Activated CD8-positive, alpha-beta memory T cell treated with anti-CD3 and anti-CD28 coated beads, Interleukin-2, amount 10 ng/mL, durations not matched to agents 7 days and 5 days (primary cell): ENCODE measurements around the gene PPT1. TPM values are rescaled to one million over a fixed set of nuclear protein-coding genes. Genes with fewer than 3 reads are reported as not detected.

ENCODE experiments used
- ATAC-seq: fragments of 150-1000 bp; cut with Tn5 transposase; one replicate; pipeline ENCODE4 v1.10.0; 2021; ENCODE audit warnings: moderate library complexity
- CTCF ChIA-PET: fragments of 350-600 bp; sonication (Branson Sonifier 250); formaldehyde crosslinking; loops from one replicate; lab custom pipeline; 2021; ENCODE audit warnings: antibody characterized with exemption; lab: Charles Lee
- DNase-seq: peaks from one replicate; pipeline ENCODE4 v3.0.0-alpha.2; 2020
- H3K27ac Mint-ChIP-seq: one replicate; pipeline ENCODE4 v1.8.0; 2021; ENCODE audit warnings: mild to moderate bottlenecking, mixed read lengths
- H3K27me3 Mint-ChIP-seq: one replicate; pipeline ENCODE4 v1.8.0; 2021; ENCODE audit warnings: mixed read lengths
- H3K36me3 Mint-ChIP-seq: one replicate; pipeline ENCODE4 v1.8.0; 2021; ENCODE audit warnings: mild to moderate bottlenecking, mixed read lengths
- H3K4me1 Mint-ChIP-seq: one replicate; pipeline ENCODE4 v1.8.0; 2021; ENCODE audit warnings: mixed read lengths
- H3K4me3 Mint-ChIP-seq: one replicate; pipeline ENCODE4 v1.8.0; 2021; ENCODE audit warnings: mild to moderate bottlenecking, moderate library complexity, mixed read lengths
- H3K9me3 Mint-ChIP-seq: one replicate; pipeline ENCODE4 v1.8.0; 2022; ENCODE audit warnings: low read depth, mixed read lengths
- total RNA-seq, 2 experiments: library from RNA; stranded (reverse); gene quantifications; one replicate each; pipeline ENCODE4 v1.2.3, GENCODE V29; 2021

The PPT1 gene
- total RNA-seq, 2 experiments from 2014 or later = 74.1 to 96.6 TPM

DNA sequence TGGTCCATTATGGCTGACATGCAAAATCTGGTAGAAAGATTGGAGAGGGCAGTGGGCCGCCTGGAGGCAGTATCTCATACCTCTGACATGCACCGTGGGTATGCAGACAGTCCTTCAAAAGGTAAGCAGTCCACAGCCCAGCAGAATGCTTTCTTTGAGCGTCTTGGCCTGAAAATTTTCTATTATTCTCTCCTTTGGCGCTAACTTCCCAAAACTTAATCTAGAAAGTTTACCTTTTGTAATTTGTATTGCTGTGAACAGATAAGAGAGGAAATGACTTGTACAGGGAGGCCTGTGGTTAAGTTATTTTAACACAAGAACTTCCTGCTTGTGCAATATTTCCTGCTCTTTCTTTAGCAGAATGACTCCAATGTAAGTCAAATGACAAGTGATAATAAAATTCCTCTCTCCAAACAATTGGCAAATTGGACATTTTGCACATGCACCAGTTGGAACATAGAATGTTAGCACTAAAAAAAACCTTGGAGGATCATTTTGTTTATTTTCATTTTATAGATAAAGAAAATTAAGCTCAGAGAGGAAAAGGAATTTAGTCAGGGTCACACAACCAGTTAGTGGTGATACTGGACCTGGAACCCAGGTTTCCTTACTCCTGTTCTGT is 37.6 kb downstream of the PPT1 start:
- peaks cover 87% of the 10 kb centered on the region for H3K4me1 Mint-ChIP-seq
- peak; percentile 71 for ATAC-seq
- peak overlapping the region; percentile 86 for H3K27ac Mint-ChIP-seq
- DNase-seq = peak; percentile 51
- no peaks in the 10 kb centered on the region for H3K27me3 Mint-ChIP-seq
- CTCF ChIA-PET = interaction anchor here (0.8 to 2.6 kb wide), 9 partner anchors 9 to 157 kb away, joined by 3 to 19 read pairs (median 5); no protein-coding TSS in a partner anchor
- H3K9me3 Mint-ChIP-seq = no peaks in the 10 kb centered on the region
- H3K4me3 Mint-ChIP-seq = peak overlapping the region; percentile 62
- peaks cover 74% of the 10 kb centered on the region for H3K36me3 Mint-ChIP-seq

DNA sequence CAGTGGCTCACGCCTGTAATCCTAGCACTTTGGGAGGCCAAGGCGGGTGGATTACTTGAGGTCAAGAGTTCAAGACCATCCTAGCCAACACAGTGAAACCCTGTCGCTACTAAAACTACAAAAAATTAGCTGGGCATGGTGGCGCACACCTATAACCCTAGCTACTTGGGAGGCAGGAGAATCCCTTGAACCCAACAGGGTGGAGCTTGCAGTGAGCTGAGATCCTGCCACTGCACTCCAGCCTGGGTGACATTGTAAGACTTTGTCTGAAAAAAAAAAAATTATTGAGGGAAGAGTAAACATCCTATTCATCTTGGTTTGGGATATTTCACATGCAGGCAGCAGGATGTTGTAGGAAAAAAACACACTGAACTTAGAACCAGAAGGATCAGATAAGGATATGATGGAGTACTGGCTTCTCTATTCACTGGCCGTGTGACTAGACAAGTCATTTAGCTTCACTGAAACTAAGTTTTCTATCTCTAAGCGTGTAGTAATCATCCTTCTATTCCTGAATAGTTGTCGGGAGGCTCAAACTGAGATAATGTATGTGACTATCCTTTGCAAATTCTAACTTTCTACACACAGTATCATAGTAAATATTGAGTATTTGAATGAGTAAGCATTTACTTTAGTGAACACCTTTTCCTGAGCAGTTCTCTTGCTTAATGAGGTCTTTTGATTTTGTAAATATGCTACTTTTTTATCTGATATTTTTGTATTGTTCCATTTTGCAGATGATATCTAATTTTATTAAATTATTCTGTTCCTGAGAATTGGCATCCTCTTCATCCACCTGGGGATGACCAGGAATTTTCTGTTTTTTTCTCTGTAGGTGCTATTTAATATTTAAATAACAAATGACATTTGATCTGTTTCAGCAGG is 38.4 kb downstream of the PPT1 start:
- peaks cover 72% of the 10 kb centered on the region for H3K36me3 Mint-ChIP-seq
- CTCF ChIA-PET = interaction anchor here (1.2 to 3.0 kb wide), 5 partner anchors 9 to 280 kb away, joined by 3 to 19 read pairs (median 4); partner anchors contain the start of gene CAP1
- no peak for DNase-seq
- H3K27ac Mint-ChIP-seq = peak overlapping the region; percentile 86
- H3K9me3 Mint-ChIP-seq = no peaks in the 10 kb centered on the region
- H3K4me1 Mint-ChIP-seq = peaks cover 86% of the 10 kb centered on the region
- H3K27me3 Mint-ChIP-seq = no peaks in the 10 kb centered on the region
- ATAC-seq = peak; percentile 35
- H3K4me3 Mint-ChIP-seq = peak overlapping the region; percentile 62

DNA sequence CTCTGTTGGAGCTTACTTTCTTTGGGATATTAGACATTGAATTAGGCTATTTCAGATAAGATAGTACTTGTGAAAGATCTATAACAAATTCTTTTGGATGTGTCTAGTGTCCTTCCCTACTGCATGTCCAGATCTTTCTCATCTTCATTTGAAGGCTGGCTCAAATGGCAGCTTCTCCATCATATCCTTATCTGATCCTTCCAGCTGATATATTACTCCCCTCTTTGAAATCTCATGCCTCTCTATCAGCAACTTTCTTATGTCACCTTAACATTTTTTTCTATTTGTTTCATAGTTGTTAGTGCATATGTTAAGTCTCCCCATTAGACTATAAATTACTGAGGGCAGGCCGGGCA is 39.0 kb downstream of the PPT1 start:
- CTCF ChIA-PET = interaction anchor here (1.2 to 3.0 kb wide), 6 partner anchors 8 to 281 kb away, joined by 3 to 19 read pairs (median 4); partner anchors contain the start of gene CAP1
- no peak overlapping the region for H3K4me3 Mint-ChIP-seq
- H3K27me3 Mint-ChIP-seq = no peaks in the 10 kb centered on the region
- no peak for DNase-seq
- peaks cover 85% of the 10 kb centered on the region for H3K4me1 Mint-ChIP-seq
- H3K9me3 Mint-ChIP-seq = no peaks in the 10 kb centered on the region
- H3K36me3 Mint-ChIP-seq = peaks cover 70% of the 10 kb centered on the region
- H3K27ac Mint-ChIP-seq = peak overlapping the region; percentile 86
- no peak for ATAC-seq

DNA sequence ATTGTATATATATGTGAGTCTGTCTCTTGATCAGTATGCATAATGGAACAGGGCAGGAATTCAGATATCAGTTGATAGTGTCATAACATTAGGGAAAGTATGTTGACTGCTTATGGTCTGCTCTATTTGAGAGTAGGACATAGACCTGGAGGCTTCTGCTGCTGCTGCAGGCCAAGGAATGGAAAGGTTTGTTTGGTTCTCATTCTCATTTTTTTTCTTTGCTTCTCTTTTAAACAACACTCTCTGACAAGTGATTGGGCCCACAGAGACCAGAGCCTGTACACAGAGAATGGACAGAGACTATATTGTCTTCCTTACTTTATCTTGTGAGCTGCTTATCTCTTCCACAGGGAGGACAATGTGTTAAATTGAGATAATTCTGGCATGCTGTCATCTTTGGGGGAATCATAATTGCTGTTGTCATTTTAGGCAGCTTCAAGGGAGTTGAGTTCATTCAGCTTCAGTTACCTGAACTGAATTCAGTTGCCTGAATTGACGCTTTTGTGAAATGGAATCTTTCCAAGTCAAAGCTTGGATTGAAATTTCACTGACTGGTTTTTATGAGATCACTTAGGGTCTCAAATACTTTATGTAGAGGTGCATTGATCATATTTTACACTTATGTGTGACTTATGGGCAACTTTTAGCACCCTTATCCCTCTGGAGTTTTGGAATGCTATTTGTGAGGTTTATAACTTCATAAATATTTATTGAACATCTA is 39.6 kb downstream of the PPT1 start:
- CTCF ChIA-PET = interaction anchor here (0.6 to 3.0 kb wide), 11 partner anchors 8 to 373 kb away, joined by 3 to 19 read pairs (median 4); partner anchors contain the start of gene CAP1

DNA sequence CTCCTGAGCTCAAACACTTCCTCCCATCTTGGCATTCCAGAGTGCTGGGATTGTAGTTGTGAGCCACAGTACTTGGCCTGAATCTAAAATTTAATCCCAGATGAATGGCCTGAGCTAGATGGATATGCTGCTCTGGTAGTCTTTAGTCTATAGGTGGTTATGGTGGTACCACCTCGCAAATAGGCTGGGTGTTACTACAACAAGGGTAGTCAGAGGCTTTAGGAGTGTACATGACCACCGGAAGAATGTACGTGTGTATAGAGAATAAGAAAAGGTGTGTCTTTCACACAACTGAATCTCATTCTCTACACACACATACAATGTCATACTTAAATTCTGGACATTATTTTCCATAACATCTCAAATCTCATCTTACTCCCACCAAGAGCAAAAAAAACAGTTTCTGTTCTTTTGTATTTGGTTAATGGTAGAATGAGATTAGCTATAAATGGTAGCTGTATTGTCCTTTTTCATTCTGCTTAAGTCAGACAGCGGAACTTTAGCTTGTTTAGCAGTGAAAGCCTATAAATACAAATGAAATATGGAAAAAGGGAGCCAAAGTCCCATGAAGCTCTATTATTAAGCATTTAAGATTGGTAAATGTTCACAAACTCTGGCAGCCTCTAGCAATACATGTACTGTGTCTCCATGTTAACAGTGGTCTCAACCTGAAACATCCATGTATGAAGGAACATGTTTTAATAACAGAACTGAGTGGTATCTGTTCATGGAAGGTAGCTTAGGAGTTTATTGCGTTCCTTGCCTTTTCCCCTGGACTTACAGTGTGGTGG is 40.3 kb downstream of the PPT1 start:
- no peak for DNase-seq
- peak overlapping the region; percentile 48 for H3K27ac Mint-ChIP-seq
- no peaks in the 10 kb centered on the region for H3K9me3 Mint-ChIP-seq
- CTCF ChIA-PET = interaction anchor here (0.6 to 3.0 kb wide), 9 partner anchors 8 to 373 kb away, joined by 3 to 19 read pairs (median 4); partner anchors contain the start of gene CAP1
- H3K27me3 Mint-ChIP-seq = no peaks in the 10 kb centered on the region
- no peak overlapping the region for H3K4me3 Mint-ChIP-seq
- ATAC-seq = no peak
- H3K36me3 Mint-ChIP-seq = peaks cover 67% of the 10 kb centered on the region
- H3K4me1 Mint-ChIP-seq = peaks cover 86% of the 10 kb centered on the region

More for the DNA sequence above, 39.6 kb downstream of the PPT1 start:
- peaks cover 70% of the 10 kb centered on the region for H3K36me3 Mint-ChIP-seq
- peaks cover 85% of the 10 kb centered on the region for H3K4me1 Mint-ChIP-seq
- ATAC-seq (no peak), DNase-seq (no peak)
- peak overlapping the region; percentile 48 for H3K27ac Mint-ChIP-seq
- H3K27me3 Mint-ChIP-seq = no peaks in the 10 kb centered on the region
- no peaks in the 10 kb centered on the region for H3K9me3 Mint-ChIP-seq
- H3K4me3 Mint-ChIP-seq = no peak overlapping the region

DNA sequence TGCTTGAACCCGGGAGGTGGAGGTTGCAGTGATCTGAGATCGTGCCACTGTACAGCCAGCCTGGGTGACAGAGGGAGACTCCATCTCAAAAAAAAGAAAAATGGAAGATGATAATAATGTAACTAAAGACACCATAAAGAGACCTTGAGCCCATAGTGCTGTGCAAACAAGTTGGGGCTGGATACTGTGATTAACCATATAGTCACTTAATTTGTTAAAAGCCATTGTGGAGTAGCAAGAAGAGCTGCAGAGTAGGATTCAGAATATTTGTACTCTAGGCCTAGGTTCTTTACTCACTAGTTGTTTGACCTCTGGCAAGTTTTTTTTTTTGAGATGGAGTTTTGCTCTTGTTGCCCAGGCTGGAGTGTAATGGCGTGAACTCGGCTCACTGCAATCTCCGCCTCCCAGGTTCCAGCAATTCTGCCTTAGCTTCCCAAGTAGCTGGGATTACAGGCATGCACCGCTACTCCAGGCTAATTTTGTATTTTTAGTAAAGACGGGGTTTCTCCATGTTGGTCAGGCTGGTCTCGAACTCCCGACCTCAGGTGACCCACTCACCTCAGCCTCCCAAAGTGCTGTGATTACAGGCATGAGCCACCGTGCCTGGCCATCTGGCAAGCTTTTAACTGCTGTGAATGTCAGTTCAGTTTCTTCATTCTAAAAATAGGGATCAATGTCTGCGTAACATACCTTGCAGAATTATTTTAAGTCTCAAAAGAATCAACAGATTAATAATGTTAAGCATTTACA is 43.7 kb downstream of the PPT1 start:
- Mint-ChIP-seq H3K4me1 (peaks cover 85% of the 10 kb centered on the region), H3K4me3 (no peak overlapping the region), H3K27ac (peak overlapping the region; percentile 18), H3K27me3 (no peaks in the 10 kb centered on the region), H3K9me3 (no peaks in the 10 kb centered on the region), H3K36me3 (peaks cover 67% of the 10 kb centered on the region)
- no peak for ATAC-seq
- no peak for DNase-seq
- CTCF ChIA-PET = interaction anchor here (1.0 kb wide), 1 partner anchor 91 kb away, joined by 3 read pairs; no protein-coding TSS in a partner anchor

DNA sequence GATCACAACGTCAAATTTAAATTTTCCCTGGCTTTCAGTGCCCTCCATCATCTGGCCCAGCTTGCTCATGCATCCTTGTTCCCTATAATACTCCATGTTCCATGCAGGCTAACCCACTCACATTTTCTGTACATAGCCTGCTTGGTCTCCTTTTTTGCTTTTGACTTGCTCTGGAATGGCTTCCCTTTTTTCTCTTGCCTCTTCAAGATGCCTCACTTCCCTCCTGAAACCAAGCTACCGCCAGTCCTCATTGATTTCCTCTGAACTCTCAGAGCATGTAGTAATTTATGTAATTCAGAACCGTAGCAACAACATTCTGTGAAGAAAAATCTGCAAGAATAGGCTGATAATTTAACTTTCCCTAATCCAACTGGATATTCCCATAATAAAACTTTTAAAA is 46.2 kb downstream of the PPT1 start:
- no peak for ATAC-seq
- H3K9me3 Mint-ChIP-seq = no peaks in the 10 kb centered on the region

DNA sequence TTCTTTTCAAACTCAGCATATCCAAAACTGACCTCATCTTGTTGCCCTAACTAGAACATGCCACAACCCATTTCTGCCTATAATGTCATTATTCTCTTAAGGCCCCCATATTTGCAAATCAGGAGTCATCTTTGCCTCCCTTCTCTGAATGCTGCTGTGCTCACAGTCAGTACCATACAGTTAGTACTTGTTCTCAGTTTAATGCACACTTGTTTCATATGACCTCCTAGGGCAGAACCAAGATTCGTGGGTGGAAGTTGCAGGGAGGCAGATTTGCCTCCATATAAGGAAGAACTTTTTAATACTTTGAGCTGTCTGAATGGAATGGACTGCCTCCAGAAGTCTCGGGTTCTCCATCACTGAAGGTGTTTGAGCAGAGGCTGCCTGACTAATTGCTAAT is 47.3 kb downstream of the PPT1 start:
- CTCF ChIA-PET = interaction anchor here (0.7 to 2.0 kb wide), 7 partner anchors 9 to 289 kb away, joined by 3 to 5 read pairs (median 4); partner anchors contain the start of gene CAP1

More for the DNA sequence above, 46.2 kb downstream of the PPT1 start:
- H3K27ac Mint-ChIP-seq = peak overlapping the region; percentile 44
- CTCF ChIA-PET = interaction anchor here (1.0 to 1.8 kb wide), 4 partner anchors 8 to 288 kb away, joined by 3 to 7 read pairs (median 4); partner anchors contain the start of gene CAP1
- DNase-seq = no peak
- peaks cover 63% of the 10 kb centered on the region for H3K36me3 Mint-ChIP-seq
- peaks cover 79% of the 10 kb centered on the region for H3K4me1 Mint-ChIP-seq
- H3K4me3 Mint-ChIP-seq = no peak overlapping the region
- no peaks in the 10 kb centered on the region for H3K27me3 Mint-ChIP-seq

DNA sequence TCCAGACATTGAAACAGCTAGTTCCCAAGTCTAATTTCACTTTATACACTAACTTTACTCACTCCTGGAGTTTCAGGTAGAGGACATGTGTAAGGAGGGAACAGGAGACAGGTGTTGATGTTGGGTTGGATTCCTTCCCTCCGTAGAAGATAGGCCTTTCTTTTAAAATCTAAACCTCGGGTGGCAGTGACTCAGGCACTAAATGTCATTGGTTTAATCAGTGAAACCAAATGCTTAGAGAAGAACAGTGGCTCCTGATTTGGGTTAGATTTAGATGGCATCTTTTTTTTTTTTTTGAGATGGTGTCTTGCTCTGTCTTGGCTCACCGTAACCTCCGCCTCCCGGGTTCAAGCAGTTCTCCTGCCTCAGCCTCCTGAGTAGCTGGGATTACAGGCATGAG is 49.3 kb downstream of the PPT1 start:
- H3K4me3 Mint-ChIP-seq = peak overlapping the region; percentile 40

More for the DNA sequence above, 47.3 kb downstream of the PPT1 start:
- H3K27me3 Mint-ChIP-seq = no peaks in the 10 kb centered on the region
- H3K27ac Mint-ChIP-seq = peak overlapping the region; percentile 77
- ATAC-seq = peak; percentile 25
- no peaks in the 10 kb centered on the region for H3K9me3 Mint-ChIP-seq
- H3K36me3 Mint-ChIP-seq = peaks cover 63% of the 10 kb centered on the region
- peak overlapping the region; percentile 5 for H3K4me3 Mint-ChIP-seq
- DNase-seq = no peak
- H3K4me1 Mint-ChIP-seq = peaks cover 80% of the 10 kb centered on the region

DNA sequence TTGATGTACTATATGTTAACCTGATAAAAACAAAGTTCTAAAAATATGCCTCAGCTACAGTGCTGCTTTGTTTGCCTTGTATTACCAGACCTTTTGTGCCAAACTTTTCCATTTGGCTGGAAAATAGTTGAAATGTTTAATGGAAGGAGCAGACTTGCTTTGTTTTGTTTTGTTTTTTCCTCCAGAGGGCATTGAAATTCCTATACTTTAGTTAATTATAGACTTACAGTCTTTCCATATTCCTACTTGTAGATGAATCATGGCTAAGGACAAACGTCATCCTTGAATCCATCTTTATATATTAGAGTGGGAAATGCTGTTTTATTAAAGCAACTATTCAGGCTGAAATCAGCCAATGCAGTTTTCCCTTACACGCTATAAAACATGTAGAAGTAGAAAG is 49.8 kb downstream of the PPT1 start:
- Mint-ChIP-seq H3K36me3 (peaks cover 68% of the 10 kb centered on the region), H3K4me3 (peak overlapping the region; percentile 40), H3K27me3 (no peaks in the 10 kb centered on the region), H3K9me3 (no peaks in the 10 kb centered on the region), H3K4me1 (peaks cover 84% of the 10 kb centered on the region), H3K27ac (peak overlapping the region; percentile 58)
- CTCF ChIA-PET = interaction anchor here (1.5 to 2.2 kb wide), 3 partner anchors 9 to 32 kb away, joined by 5 to 8 read pairs (median 6); no protein-coding TSS in a partner anchor
- DNase-seq (no peak), ATAC-seq (no peak)

More for the DNA sequence above, 49.3 kb downstream of the PPT1 start:
- Mint-ChIP-seq H3K27me3 (no peaks in the 10 kb centered on the region), H3K4me1 (peaks cover 82% of the 10 kb centered on the region), H3K27ac (peak overlapping the region; percentile 58), H3K36me3 (peaks cover 65% of the 10 kb centered on the region), H3K9me3 (no peaks in the 10 kb centered on the region)
- DNase-seq (no peak), ATAC-seq (no peak)
- CTCF ChIA-PET = interaction anchor here (1.5 kb wide), 2 partner anchors 12 to 31 kb away, joined by 5 to 6 read pairs; no protein-coding TSS in a partner anchor

DNA sequence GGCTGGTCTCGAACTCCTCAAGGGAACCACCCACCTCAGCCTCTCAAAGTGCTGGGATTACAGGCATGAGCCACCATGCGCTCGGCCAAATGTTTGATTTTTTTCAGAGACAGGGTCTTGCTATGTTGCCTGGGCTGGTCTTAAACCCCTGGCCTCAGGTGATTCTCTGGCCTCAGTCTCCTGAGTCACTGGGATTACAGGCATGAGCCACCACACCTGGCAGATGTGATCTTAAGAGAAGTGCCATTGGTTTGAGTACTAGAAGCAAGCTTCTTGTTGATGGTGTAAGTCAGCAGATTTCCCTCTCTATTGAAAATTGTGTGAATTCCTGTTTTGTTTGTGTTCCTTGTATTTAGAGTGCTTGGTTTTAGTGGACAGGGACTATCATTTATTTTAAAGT is 51.3 kb downstream of the PPT1 start:
- H3K27ac Mint-ChIP-seq = peak overlapping the region; percentile 58
- no peaks in the 10 kb centered on the region for H3K27me3 Mint-ChIP-seq
- CTCF ChIA-PET = interaction anchor here (1.3 to 2.2 kb wide), 3 partner anchors 11 to 72 kb away, joined by 5 to 8 read pairs (median 5); no protein-coding TSS in a partner anchor
- no peak for DNase-seq
- H3K36me3 Mint-ChIP-seq = peaks cover 71% of the 10 kb centered on the region
- no peaks in the 10 kb centered on the region for H3K9me3 Mint-ChIP-seq
- peak overlapping the region; percentile 38 for H3K4me3 Mint-ChIP-seq
- ATAC-seq = no peak
- peaks cover 75% of the 10 kb centered on the region for H3K4me1 Mint-ChIP-seq
